NK-92 treated with Interleukin-12 subunit alpha and Interleukin-12 subunit beta, amount 100 ng/mL, for 24 hours (cell line): ENCODE data around the gene MANEAL.

Experiments
- DNase-seq: peaks from one replicate; lab custom pipeline; 2025; lab: John Stamatoyannopoulos, UW

MANEAL gene

DNA sequence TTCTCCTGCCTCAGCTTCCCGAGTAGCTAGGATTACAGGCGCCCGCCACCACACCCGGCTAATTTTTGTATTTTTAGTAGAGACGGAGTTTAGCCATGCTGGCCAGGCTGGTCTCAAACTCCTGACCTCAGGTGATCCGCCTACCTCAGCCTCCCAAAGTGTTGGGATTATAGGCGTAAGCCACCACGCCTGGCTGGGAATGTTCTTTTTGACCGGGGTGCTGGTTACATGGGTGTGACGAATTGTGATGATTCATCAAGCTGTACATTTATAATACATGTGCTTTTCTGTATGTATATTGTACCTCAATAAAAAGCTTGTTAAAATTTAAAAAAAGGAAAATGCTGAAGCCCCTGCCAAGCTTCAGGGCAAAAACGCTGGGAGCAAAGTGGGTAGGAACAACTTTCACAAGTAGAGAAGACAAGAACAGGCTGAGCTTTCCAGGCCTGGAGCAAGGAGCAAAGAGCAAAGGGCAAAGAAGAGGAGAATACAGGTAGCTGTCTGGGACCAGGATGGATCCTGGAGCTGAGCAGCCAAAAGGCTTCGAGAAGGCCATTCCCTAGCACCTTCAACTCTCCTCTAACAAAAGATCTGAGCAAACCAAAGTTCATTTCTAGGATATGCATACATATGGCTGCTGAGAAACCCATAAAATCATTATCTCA is 34.9 kb downstream of the MANEAL start:
- DNase-seq = no peak

DNA sequence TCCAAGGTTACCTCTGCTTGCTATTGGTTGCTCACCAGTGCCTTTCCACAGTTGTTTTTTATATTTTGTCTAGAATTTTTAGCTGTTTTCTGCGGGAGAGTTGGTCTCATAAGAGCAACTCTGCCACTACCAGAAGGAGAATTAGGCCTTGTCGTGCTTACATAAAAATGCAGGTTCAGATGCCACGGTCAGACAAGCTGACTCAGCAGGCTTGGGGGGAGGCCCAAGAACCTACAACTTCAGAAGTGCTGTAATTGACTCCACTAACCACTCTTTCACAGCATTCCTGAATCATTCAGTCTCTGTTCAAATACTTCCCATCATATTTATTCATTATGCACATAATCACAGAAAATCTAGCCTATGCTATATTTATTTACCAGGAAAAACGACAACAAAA is 37.5 kb downstream of the MANEAL start:
- DNase-seq = no peak

DNA sequence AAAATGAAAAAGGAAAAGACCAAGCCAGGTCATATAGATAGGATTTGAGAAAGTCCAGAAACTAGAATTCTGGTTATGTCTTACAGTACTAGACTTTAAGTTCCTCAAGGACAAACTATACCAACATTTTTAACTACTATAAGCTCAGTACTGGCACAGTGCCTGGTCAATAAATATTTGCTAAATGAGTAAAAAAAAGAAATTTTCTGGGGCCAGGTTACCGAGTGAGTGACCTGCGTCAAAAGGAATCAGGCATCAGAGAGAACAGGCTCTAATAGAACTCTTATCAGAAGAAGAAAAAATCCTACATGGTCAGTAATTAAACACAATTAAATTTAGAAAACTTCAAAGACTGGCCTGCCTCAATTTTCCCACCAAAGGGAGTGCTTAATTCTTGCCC is 38.2 kb downstream of the MANEAL start:
- no peak for DNase-seq

DNA sequence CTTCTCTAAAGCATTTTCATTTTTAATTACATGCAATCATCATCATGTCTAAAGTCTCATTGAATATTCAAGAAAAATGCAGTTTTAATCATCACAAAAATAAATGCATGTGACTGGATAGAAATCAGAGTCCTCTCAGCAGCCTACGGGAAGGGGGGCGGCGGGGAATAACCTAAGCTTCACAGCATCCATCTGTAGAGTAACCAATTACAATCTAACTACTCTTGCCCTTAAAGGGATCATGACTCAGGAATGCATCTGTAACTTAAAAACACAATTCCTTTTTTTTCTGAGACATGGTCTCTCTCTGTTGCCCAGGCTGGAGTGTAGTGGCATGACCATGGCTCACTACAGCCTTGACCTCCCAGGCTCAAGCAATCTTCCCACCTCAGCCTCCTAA is 43.1 kb downstream of the MANEAL start:
- DNase-seq = no peak

DNA sequence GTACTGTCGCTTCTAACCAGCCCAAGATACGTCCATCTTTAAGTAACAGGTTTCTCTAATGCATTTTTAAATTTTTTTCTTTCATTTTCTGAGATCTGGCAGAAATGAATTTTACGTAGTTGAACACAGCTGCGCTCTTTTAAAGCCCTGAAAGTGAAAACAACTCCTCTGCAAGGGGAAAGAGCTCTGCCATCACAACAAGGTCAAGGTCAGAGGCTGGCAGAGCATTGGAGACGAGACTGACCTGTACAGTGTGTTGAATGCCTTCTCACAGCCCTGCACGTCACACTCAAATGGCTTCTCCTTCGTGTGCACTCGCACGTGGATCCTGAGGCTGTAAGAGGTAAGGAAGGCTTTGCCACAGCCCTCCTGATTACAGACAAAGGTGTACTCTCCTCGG is 46.0 kb downstream of the MANEAL start:
- DNase-seq = no peak

DNA sequence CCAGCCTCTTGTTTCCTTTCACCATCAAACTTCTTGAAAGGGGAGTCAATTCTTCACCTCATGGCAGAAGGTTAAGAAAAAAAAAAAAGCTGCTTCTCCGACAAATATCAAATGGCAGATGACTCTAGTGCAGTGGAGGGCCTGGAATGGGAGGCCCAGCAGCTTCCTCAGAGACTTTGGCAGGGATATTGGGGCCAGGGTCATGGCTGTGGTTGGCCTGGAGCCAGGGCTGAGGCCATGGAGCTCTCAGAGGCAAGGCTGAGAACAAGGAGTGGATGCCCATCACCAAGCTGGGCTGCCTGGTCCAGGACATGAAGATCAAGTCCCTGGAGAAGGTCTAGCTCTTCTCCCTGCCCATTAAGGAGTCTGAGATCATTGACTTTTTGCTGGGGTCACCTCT is 47.1 kb downstream of the MANEAL start:
- no peak for DNase-seq

DNA sequence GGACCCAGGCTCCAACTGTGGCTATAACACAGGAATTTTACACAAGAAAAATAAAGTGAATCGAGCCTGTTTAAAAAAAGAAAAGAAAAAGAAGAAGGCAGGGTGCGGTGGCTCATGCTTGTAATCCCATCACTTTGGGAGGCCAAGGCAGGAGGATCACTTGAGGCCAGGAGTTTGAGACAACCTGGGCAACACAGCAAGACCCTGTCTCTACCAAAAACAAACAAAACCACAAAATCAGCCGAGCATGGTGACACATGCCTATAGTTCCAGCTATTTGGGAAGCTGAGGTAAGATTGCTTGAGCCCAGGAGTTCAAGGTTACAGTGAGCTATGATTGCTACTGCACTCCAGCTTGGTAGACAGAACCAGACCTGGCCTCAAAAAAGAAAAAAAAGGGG is 48.0 kb downstream of the MANEAL start:
- DNase-seq = no peak

DNA sequence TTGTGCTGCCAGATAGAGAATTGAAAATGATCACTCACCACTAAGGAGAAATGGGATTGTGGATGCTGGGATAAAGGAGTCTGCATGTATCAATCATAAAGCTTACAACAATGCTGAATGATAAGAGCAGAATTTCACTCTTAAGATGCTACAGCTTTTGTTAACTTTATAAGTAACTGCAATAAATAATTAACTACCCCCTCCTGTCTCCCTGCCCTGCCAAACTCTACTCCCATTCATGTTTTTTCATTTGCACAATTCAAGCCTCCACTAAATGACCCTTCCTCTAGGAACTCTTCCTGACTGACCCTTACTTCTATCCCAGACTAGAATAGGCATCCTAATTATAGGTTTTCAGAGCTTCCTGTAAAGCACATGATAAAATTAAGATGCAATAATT is 50.9 kb downstream of the MANEAL start:
- no peak for DNase-seq

DNA sequence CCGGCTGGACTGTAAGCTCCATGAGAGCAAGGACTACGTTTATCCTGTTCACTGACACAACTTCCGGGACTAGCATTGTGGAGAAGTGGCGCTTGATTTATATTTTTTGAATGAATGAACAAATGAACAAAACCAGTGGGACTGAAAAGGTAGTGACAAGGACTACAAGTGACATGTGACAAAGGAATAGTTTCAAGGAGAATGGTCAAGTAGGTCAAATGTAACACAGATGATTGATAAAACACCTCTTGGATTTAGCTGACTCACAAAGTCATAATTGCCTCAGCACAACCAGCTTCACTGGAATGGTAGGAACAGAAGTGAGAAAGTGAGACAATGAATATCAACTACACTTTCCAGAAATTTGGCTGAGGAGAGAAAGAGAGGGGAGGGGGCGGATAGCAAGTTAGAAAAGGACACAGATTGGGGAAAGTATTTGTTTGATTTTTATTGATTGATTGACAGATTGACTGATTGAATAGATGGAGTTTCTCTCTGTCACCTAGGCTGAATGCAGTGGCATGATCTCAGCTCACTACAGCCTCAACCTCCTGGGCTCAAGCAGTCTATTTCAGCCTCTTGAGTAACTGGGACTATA is 51.5 kb downstream of the MANEAL start:
- DNase-seq = no peak

DNA sequence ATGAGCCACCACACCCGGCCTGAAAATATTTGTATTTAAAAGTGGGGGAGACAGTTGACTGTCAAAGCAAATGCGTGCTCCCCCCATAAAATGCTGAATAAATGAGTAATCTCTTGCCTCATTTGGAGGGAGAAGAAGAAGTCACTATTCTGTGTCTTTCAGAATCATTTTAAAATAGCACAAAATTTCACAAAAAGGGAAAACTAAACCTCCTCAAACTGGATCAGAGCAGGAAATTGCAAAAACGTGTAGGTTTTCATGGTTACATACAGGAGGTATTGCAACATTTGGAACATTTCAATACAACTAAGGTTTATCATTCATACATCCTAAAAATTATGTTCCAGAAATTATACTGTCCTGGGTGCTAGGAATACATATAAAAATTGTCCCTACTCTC is 52.1 kb downstream of the MANEAL start:
- no peak for DNase-seq

DNA sequence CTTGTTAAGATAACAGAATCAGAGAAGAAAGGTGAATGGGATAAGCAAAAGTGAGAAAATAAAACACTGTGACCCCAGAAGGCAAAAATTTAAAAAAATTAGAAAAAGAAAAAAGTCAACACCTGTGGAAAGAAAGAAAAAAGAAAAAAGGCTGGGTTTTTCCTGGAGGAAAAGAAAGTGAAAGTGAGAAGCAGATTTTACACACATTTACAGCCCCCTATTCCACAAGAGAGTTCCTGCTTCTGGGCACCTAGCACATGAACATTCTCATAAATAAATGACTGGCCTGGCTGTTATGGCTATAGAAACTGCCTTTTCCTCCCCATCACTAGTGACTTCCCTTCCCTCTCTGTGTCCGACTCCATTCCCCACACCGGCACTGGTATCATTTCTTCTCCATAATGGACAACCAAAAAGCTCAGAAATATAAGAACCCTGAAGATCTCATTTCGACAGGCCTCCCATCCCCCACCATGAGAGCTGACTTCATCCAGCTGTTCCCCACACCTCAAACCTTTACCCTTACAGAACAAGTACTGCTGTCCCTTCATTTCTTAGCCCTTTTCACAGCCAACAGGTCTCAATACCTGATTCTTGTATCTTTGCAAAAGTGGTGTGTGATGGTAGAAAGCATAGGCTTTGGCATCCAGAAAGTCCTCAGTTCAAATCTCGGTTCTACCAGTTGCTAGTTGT is 53.1 kb downstream of the MANEAL start:
- DNase-seq = no peak

DNA sequence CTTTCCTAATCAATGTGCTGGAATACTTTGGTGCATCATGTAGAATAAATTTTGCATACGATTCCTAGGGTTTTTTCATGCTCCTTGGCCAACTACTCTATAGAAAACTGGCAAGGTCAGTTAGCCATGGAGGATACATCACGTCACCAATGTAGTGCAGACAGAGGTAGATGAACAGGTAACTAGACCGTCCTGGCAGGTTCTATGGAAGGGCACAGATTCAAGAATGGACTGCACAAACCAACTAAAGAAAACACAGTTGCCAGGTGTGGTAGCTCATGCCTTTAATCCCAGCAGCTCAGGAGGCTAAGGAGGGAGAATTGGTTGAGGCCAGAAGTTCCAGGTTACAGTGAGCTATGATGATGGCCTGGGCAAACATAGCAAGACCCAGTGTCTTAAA is 55.8 kb downstream of the MANEAL start:
- DNase-seq = no peak

DNA sequence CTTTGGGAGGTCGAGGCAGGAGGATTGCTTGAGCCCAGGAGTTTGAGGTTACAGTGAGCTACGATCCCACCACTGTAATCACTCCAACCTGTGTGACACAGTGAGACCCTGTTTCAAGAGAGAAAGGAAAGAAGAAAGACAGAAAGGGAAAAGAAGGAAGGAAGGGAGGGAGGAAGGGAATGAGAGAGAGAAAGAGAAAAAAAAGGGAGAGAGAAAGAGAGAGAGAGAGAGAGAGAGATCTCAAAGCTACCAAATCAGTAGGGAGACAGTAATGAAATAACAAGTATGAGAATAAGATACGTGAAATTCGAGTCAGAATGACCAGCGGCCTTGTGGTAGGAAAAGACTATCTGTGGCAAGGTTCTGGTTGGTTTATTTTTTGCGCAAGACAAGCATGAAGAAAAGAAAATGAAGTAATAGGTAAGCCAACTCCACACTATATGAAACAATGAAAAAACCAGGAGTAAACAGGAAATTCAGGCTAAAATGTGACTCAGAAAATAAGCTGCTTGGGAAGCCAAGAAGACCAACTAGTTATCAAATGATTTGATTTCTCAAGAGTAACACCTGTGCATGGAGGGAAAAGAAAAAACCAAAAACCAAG is 56.8 kb downstream of the MANEAL start:
- no peak for DNase-seq
